Pancreas (tissue), 10 donors: ENCODE measurements around the gene AP1B1. TPM values are rescaled to one million over a fixed set of nuclear protein-coding genes. Genes with fewer than 3 reads are reported as not detected.
"Not testable (repeated sequence)": the region's sequence is repeated elsewhere in the genome, so short reads cannot be mapped to it uniquely, and the experiment has no call there.

Experiments used
- ATAC-seq, 4 donors: fragments of 200-7000 bp; cut with Tn5 transposase; one replicate each; pipeline versions ENCODE4 v1.8.0 to v1.9.1; 2020; ENCODE audit warnings: mild to moderate bottlenecking in 4 of 4, moderate library complexity in 4 of 4
- DNase-seq, 6 donors: peaks; one replicate each; pipeline ENCODE4 v3.0.0-alpha.2; 2020
- FAIRE-seq: peaks from 2 replicates; lab custom pipeline; 2012; peaks lifted over from hg19 to GRCh38; lab: Jason Lieb, UNC
- H3K27ac ChIP-seq, 4 donors: fragments of 200-600 bp; sonication (generic); 1 replicate in 3 of 4; 2 replicates in 1 of 4; pipeline versions ENCODE4 v1.5.0 to v1.8.0; 2020
- H3K27me3 ChIP-seq, 4 donors: fragments of 200-600 bp; one replicate each; pipeline ENCODE4 v1.8.0; 2021
- H3K36me3 ChIP-seq, 3 donors: fragments of 200-600 bp; sonication (generic) in 1 of 3; one replicate each; pipeline versions ENCODE4 v1.5.0 to v1.8.0; 2020 to 2021
- H3K4me1 ChIP-seq, 3 donors: fragments of 200-600 bp; one replicate each; pipeline ENCODE4 v1.8.0; 2021
- H3K4me3 ChIP-seq, 4 donors: fragments of 200-600 bp; sonication (generic) in 2 of 4; one replicate each; pipeline versions ENCODE4 v1.5.0 to v1.8.0; 2020 to 2021
- H3K9me3 ChIP-seq, 4 donors: fragments of 200-600 bp; one replicate each; pipeline ENCODE4 v1.8.0; 2021
- WGBS, 2 donors: extraction: QIAGEN DNeasy Blood & Tissue Kit; methylation state at CpG; one replicate each; pipeline ENCODE4 v1.1.7; 2013; 5-methylcytosine and 5-hydroxymethylcytosine counted together
- intact Hi-C, 3 donors: fragments of 100-400 bp; cut with DNase I; formaldehyde crosslinking; loops; one replicate each; pipeline versions ENCODE4 v1.11.1 to v1.14.2; 2022
- polyA plus RNA-seq, 2 donors: library from polyadenylated mRNA; stranded (reverse); fragments of 200-250 nt; gene quantifications; one replicate each; pipeline ENCODE4 v1.2.3, GENCODE V29; 2013
- total RNA-seq, 6 donors: library from RNA; stranded (reverse); fragmentation: NEBNext Ultra II Directional in 4 of 6; extraction: Animal tissue kit (Norgen Biotek cat#: 25700) in 4 of 6; gene quantifications; one replicate each; pipeline versions ENCODE4 v1.2.1 to v1.2.4, GENCODE V29; 2021 to 2023
- TF ChIP-seq, protein P1 (sequence below), 4 donors: fragments of 200-600 bp; sonication (generic) in 3 of 4; IDR thresholded peaks; one replicate each; pipeline versions ENCODE4 v1.5.0 to v1.8.0; 2021; ENCODE audit warnings: antibody characterized with exemption in 4 of 4
- donor health status: healthy with polysubstance abuse.
- donor health status: DM: no; HTN: no; CAD: no; lungs with moderate emphysema.
- donor health status: DM: no; HTN: no; CAD: no.
- donor health status: control.
- donor health status: control.
- donor health status: Bipolar disorder and iron deficiency.
- donor health status: DM: yes; HTN: yes; CAD: no.
- donor health status: DM: no; HTN: no; CAD: no.
- donor health status: DM: no; HTN: no; CAD: no.
- donor health status: DM: yes; HTN: yes; CAD: no.

Gene AP1B1
- total and polyA plus RNA-seq, 8 donors: 27.5 to 49.9 (median 35.8) TPM

DNA sequence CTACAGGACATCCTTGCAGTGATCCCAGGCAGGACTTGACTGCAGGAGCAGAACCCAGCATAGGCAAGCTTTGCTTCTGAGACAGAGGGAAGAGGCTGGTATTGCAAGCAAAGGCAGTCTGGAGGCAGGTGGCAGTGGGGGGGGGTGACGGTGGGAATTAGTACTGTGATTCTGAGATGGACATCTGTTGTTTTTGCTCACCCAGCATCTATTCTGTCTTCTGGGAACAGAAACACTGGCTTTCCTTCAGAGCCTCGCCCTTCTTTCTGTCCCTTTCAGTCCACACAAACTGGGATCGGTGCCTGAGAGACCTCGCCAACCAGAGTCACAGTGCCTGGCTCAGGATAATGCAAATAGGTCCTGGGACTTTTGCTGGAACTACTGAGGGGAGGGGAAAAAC is 41.7 kb downstream of the AP1B1 start:
- no peak overlapping the region for H3K27ac ChIP-seq
- H3K27me3 ChIP-seq: no peaks in the 10 kb centered on the region
- TF ChIP-seq, protein P1, sequence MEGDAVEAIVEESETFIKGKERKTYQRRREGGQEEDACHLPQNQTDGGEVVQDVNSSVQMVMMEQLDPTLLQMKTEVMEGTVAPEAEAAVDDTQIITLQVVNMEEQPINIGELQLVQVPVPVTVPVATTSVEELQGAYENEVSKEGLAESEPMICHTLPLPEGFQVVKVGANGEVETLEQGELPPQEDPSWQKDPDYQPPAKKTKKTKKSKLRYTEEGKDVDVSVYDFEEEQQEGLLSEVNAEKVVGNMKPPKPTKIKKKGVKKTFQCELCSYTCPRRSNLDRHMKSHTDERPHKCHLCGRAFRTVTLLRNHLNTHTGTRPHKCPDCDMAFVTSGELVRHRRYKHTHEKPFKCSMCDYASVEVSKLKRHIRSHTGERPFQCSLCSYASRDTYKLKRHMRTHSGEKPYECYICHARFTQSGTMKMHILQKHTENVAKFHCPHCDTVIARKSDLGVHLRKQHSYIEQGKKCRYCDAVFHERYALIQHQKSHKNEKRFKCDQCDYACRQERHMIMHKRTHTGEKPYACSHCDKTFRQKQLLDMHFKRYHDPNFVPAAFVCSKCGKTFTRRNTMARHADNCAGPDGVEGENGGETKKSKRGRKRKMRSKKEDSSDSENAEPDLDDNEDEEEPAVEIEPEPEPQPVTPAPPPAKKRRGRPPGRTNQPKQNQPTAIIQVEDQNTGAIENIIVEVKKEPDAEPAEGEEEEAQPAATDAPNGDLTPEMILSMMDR (IDR thresholded peaks at IDR 0.05): no peak
- FAIRE-seq: no peak
- H3K36me3 ChIP-seq: peaks cover 3 to 48% (median 8%) of the 10 kb centered on the region in 3 donors
- intact Hi-C loops: no loop called here
- H3K9me3 ChIP-seq: no peaks in the 10 kb centered on the region
- 71 to 77% methylated on average over 4 of the region's 4 CpGs for WGBS, 2 donors
- H3K4me1 ChIP-seq: peaks cover 25 to 28% (median 26%) of the 10 kb centered on the region in 3 donors
- H3K4me3 ChIP-seq: no peak overlapping the region
- ATAC-seq: no peak
- no peak for DNase-seq

DNA sequence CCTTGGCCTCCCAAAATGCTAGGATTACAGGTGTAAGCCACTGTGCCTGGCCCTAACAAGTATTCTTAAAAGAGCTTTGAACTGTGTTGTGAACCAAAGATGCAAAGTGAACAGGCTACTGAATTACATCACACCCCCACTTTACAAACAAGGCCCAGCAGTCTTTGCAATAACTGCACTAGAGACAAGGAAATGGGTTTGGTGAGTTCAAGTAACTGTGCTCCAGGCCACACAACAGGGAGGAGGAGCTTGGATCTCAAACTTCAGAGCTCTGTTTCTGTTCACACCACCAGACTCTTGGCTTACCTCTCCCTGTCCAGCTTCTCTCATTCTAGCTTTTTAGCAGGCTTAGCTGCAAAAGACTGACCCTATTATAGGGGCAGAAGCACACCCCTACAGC is 42.4 kb downstream of the AP1B1 start:
- ATAC-seq (no peak), FAIRE-seq (no peak), DNase-seq (no peak)
- Histone ChIP-seq H3K9me3 (no peaks in the 10 kb centered on the region), H3K27ac (no peak overlapping the region), H3K4me3 (no peak overlapping the region), H3K36me3 (peaks cover 0 to 45% (median 8%) of the 10 kb centered on the region in 3 donors), H3K27me3 (no peaks in the 10 kb centered on the region), H3K4me1 (peaks cover 29 to 31% (median 31%) of the 10 kb centered on the region in 3 donors)
- TF ChIP-seq, protein P1 (IDR thresholded peaks at IDR 0.05): no peak
- intact Hi-C loops: no loop called here

DNA sequence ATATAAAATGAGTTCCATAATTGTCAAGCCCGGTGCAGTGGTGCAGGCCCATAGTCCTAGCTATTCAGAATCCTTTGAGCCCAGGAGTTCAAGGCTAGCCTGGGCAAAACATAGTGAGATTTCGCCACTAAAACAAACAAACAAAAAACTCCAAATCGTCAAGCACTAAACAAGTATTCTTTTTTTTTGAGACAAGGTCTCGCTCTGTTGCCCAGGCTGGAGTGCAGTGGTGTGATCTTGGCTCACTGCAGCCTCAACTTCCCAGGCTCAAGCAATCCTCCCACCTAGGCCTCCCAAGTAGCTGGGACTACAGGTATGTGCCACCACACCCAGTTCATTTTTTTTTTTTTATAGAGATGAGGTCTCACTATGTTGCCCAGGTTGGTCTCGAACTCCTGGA is 43.5 kb downstream of the AP1B1 start:
- Histone ChIP-seq H3K36me3 (peaks cover 0 to 47% (median 9%) of the 10 kb centered on the region in 3 donors), H3K27ac (peak overlapping the region in 1 of 4 donors; percentile 70)

DNA sequence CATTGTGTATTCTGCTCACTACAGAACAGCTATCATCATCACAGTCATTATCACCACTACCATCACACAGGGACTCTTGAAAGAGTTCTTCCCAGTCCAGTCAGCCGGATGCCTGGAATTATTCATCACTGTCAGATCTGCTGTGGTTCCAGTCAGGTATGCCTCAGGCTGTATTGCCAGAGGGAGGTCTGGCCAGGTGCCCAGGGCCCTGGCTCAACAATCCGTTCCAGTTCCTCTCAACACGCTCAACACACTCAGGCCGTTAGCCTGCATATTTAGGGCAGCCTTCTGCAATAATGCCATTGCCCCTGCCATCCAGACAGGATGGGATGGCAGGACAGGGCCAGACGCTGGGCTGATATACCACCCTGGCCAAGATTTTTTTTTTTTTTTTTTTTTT is 44.2 kb downstream of the AP1B1 start:
- no peaks in the 10 kb centered on the region for H3K9me3 ChIP-seq
- WGBS, 2 donors: 11 to 15% methylated on average over 5 of the region's 5 CpGs
- H3K4me3 ChIP-seq: no peak overlapping the region
- peak; percentile 70 to 86 (median 79) for ATAC-seq
- H3K27me3 ChIP-seq: no peaks in the 10 kb centered on the region
- TF ChIP-seq, protein P1 (IDR thresholded peaks at IDR 0.05): no peak
- no peak for FAIRE-seq
- intact Hi-C loops: no loop called here
- peaks cover 29 to 31% (median 31%) of the 10 kb centered on the region in 3 donors for H3K4me1 ChIP-seq
- H3K27ac ChIP-seq: peak overlapping the region in 2 of 4 donors; percentile 63 to 70
- peaks cover 0 to 43% (median 9%) of the 10 kb centered on the region in 3 donors for H3K36me3 ChIP-seq
- peak; percentile 79 to 94 (median 87) for DNase-seq

More for the DNA sequence above, 43.5 kb downstream of the AP1B1 start:
- intact Hi-C loops, ATAC-seq, DNase-seq, FAIRE-seq, H3K4me3 ChIP-seq, H3K27me3 ChIP-seq, H3K9me3 ChIP-seq: not testable (repeated sequence)
- peaks cover 29 to 31% (median 31%) of the 10 kb centered on the region in 3 donors for H3K4me1 ChIP-seq
- WGBS, 2 donors: 78 to 79% methylated on average over 5 of the region's 5 CpGs

DNA sequence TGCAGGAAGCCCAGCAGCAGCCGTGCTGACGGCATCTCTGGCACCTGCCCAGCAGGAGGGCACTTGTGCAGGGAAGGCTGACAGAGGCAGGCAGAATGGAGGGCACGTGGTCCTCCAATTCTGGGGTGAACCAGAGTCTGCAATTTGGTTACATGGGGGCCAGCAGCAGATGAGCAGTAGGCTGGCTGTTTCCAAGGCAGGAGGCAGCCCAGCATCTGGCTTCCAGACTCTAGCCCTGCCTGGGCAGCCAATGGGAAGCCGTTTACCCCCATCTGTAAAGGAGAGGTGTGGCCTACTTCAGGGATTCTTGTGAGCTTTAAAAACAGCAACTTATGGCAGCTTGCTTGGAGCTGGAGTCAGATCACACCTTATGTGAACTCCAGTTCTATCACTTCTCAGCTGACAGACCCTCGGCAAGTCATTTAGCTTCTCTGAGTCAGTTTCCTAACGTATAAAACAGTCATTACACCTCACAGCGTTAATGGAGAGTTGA is 45.0 kb downstream of the AP1B1 start:
- ATAC-seq: peak; percentile 82 to 85 (median 84)
- no peak for FAIRE-seq
- H3K36me3 ChIP-seq: peaks cover 3 to 43% (median 9%) of the 10 kb centered on the region in 3 donors

More for the DNA sequence above, 45.0 kb downstream of the AP1B1 start:
- DNase-seq: peak; percentile 78 to 94 (median 88)
- Histone ChIP-seq H3K27ac (peak overlapping the region; percentile 63 to 71 (median 68)), H3K9me3 (no peaks in the 10 kb centered on the region), H3K4me1 (peaks cover 29 to 31% (median 31%) of the 10 kb centered on the region in 3 donors), H3K4me3 (no peak overlapping the region), H3K27me3 (no peaks in the 10 kb centered on the region)
- 54 to 57% methylated on average over 7 of the region's 7 CpGs for whole genome bisulfite sequencing, 2 donors
- TF ChIP-seq, protein P1 (IDR thresholded peaks at IDR 0.05): no peak
- intact Hi-C loops: no loop called here
